WTC11 (cell line): ENCODE measurements around the gene ATP2B2. TPM values are rescaled to one million over a fixed set of nuclear protein-coding genes. Genes with fewer than 3 reads are reported as not detected.

Source experiments
- ATAC-seq: fragments of 200-7000 bp; cut with Tn5 transposase; 2 replicates; pipeline ENCODE4 v1.10.0; 2021; ENCODE audit warnings: mild to moderate bottlenecking, moderate library complexity
- CTCF ChIA-PET: fragments of 300-600 bp; sonication (Branson Sonifier 250); formaldehyde crosslinking; loops from one replicate; lab custom pipeline; 2021; ENCODE audit warnings: antibody characterized with exemption; lab: Charles Lee
- POLR2A ChIA-PET: fragments of 350-600 bp; sonication (Branson Sonifier 250); formaldehyde crosslinking; loops from one replicate; lab custom pipeline; 2021; ENCODE audit warnings: antibody characterized with exemption; lab: Charles Lee
- DNase-seq: peaks from one replicate; pipeline ENCODE4 v3.0.0; 2021; ENCODE audit warnings: low spot score
- H3K27ac Mint-ChIP-seq: 2 replicates; pipeline ENCODE4 v1.8.0; 2021; ENCODE audit warnings: mixed read lengths
- H3K27me3 Mint-ChIP-seq: 2 replicates; pipeline ENCODE4 v1.8.0; 2021; ENCODE audit warnings: low read depth, mild to moderate bottlenecking, moderate library complexity, mixed read lengths
- H3K36me3 Mint-ChIP-seq: 2 replicates; pipeline ENCODE4 v1.8.0; 2021; ENCODE audit warnings: mixed read lengths
- H3K4me1 Mint-ChIP-seq: 2 replicates; pipeline ENCODE4 v1.8.0; 2022; ENCODE audit warnings: mixed read lengths
- H3K4me3 Mint-ChIP-seq: 2 replicates; pipeline ENCODE4 v1.8.0; 2021; ENCODE audit warnings: mild to moderate bottlenecking, moderate library complexity, mixed read lengths
- H3K9me3 Mint-ChIP-seq: 2 replicates; pipeline ENCODE4 v1.8.0; 2021; ENCODE audit warnings: mixed read lengths
- ATF1 ChIP-seq: sonication (generic); formaldehyde crosslinking; IDR thresholded peaks from 2 replicates; pipeline ENCODE4 v1.8.1; 2023; ENCODE audit warnings: mild to moderate bottlenecking, moderate library complexity, missing genetic modification reagents
- CBFB ChIP-seq: sonication (generic); formaldehyde crosslinking; IDR thresholded peaks from 2 replicates; pipeline ENCODE4 v1.8.1; 2022; ENCODE audit warnings: mild to moderate bottlenecking, low read depth, missing genetic modification reagents
- CREM ChIP-seq: sonication (generic); formaldehyde crosslinking; IDR thresholded peaks from 2 replicates; pipeline ENCODE4 v1.8.1; 2022; ENCODE audit warnings: mild to moderate bottlenecking, missing genetic modification reagents, moderate library complexity
- EMX1 ChIP-seq: fragments of 250-450 bp; sonication (Bioruptor Pico); IDR thresholded peaks from 2 replicates; pipeline ENCODE4 v1.8.0; 2021; ENCODE audit warnings: mild to moderate bottlenecking
- ESRRA ChIP-seq: sonication (generic); formaldehyde crosslinking; IDR thresholded peaks from 2 replicates; pipeline ENCODE4 v1.8.1; 2022; ENCODE audit warnings: mild to moderate bottlenecking, missing genetic modification reagents, borderline replicate concordance
- FOXP1 ChIP-seq: sonication (generic); formaldehyde crosslinking; IDR thresholded peaks from 2 replicates; pipeline ENCODE4 v1.8.0; 2022; ENCODE audit warnings: missing genetic modification reagents, mild to moderate bottlenecking, moderate library complexity, borderline replicate concordance
- GRHL2 ChIP-seq: fragments of 250-450 bp; sonication (Bioruptor Pico); IDR thresholded peaks from 2 replicates; pipeline ENCODE4 v1.8.0; 2022; ENCODE audit warnings: mild to moderate bottlenecking, moderate library complexity; ENCODE audit not compliant: insufficient replicate concordance, severe bottlenecking
- MXD4 ChIP-seq: fragments of 250-450 bp; sonication (Bioruptor Pico); IDR thresholded peaks from 2 replicates; pipeline ENCODE4 v1.8.0; 2021; ENCODE audit warnings: mild to moderate bottlenecking, moderate library complexity, borderline replicate concordance
- MYBL2 ChIP-seq: sonication (generic); formaldehyde crosslinking; IDR thresholded peaks from 2 replicates; pipeline ENCODE4 v1.8.1; 2023; ENCODE audit warnings: mild to moderate bottlenecking, moderate library complexity, missing genetic modification reagents
- NFATC4 ChIP-seq: fragments of 250-450 bp; sonication (Bioruptor Pico); IDR thresholded peaks from 2 replicates; pipeline ENCODE4 v1.9.0; 2021; ENCODE audit warnings: mild to moderate bottlenecking
- NR1H2 ChIP-seq: sonication (generic); formaldehyde crosslinking; IDR thresholded peaks from 2 replicates; pipeline ENCODE4 v1.9.0; 2021; ENCODE audit warnings: mild to moderate bottlenecking, moderate library complexity, missing genetic modification reagents
- RORB ChIP-seq: fragments of 250-450 bp; sonication (Bioruptor Pico); IDR thresholded peaks from 2 replicates; pipeline ENCODE4 v1.9.0; 2021; ENCODE audit warnings: mild to moderate bottlenecking
- SOX15 ChIP-seq: fragments of 250-450 bp; sonication (Bioruptor Pico); IDR thresholded peaks from 2 replicates; pipeline ENCODE4 v1.9.0; 2021; ENCODE audit warnings: mild to moderate bottlenecking
- SP1 ChIP-seq: sonication (generic); formaldehyde crosslinking; conservative IDR thresholded peaks from 2 replicates; pipeline ENCODE4 v1.8.1; 2022; ENCODE audit warnings: missing genetic modification reagents
- TCF7 ChIP-seq: sonication (generic); formaldehyde crosslinking; IDR thresholded peaks from 2 replicates; pipeline ENCODE4 v1.8.0; 2022; ENCODE audit warnings: mild to moderate bottlenecking, low read depth, missing genetic modification reagents, moderate library complexity
- TEAD4 ChIP-seq: sonication (generic); formaldehyde crosslinking; IDR thresholded peaks from 2 replicates; pipeline ENCODE4 v1.8.0; 2022; ENCODE audit warnings: mild to moderate bottlenecking, missing genetic modification reagents
- USF2 ChIP-seq: sonication (generic); formaldehyde crosslinking; IDR thresholded peaks from 2 replicates; pipeline ENCODE4 v1.8.1; 2023; ENCODE audit warnings: mild to moderate bottlenecking, missing genetic modification reagents, moderate library complexity
- ZNF121 ChIP-seq: sonication (generic); formaldehyde crosslinking; IDR thresholded peaks from 2 replicates; pipeline ENCODE4 v1.8.0; 2023; ENCODE audit warnings: missing genetic modification reagents
- ZNF138 ChIP-seq: sonication (generic); formaldehyde crosslinking; conservative IDR thresholded peaks from 2 replicates; pipeline ENCODE4 v1.8.1; 2022; ENCODE audit warnings: mild to moderate bottlenecking, moderate library complexity, missing genetic modification reagents
- ZNF219 ChIP-seq: sonication (generic); formaldehyde crosslinking; IDR thresholded peaks from 2 replicates; pipeline ENCODE4 v1.8.0; 2023; ENCODE audit warnings: missing genetic modification reagents, mild to moderate bottlenecking, borderline replicate concordance
- ZNF232 ChIP-seq: sonication (generic); formaldehyde crosslinking; IDR thresholded peaks from 2 replicates; pipeline ENCODE4 v1.8.0; 2022; ENCODE audit warnings: mild to moderate bottlenecking, missing genetic modification reagents
- ZNF532 ChIP-seq: fragments of 250-450 bp; sonication (Bioruptor Pico); IDR thresholded peaks from 2 replicates; pipeline ENCODE4 v1.9.0; 2021; ENCODE audit warnings: mild to moderate bottlenecking, borderline replicate concordance
- total RNA-seq: library from RNA; stranded (reverse); gene quantifications from 3 replicates; pipeline ENCODE4 v1.2.3, GENCODE V29; 2021
- TF ChIP-seq, protein P1 (sequence below): sonication (generic); formaldehyde crosslinking; IDR thresholded peaks from 2 replicates; pipeline ENCODE4 v1.8.0; 2023; ENCODE audit warnings: missing genetic modification reagents

The ATP2B2 gene
- total RNA-seq, 1 experiment from 2014 or later, result 0.48 TPM

DNA sequence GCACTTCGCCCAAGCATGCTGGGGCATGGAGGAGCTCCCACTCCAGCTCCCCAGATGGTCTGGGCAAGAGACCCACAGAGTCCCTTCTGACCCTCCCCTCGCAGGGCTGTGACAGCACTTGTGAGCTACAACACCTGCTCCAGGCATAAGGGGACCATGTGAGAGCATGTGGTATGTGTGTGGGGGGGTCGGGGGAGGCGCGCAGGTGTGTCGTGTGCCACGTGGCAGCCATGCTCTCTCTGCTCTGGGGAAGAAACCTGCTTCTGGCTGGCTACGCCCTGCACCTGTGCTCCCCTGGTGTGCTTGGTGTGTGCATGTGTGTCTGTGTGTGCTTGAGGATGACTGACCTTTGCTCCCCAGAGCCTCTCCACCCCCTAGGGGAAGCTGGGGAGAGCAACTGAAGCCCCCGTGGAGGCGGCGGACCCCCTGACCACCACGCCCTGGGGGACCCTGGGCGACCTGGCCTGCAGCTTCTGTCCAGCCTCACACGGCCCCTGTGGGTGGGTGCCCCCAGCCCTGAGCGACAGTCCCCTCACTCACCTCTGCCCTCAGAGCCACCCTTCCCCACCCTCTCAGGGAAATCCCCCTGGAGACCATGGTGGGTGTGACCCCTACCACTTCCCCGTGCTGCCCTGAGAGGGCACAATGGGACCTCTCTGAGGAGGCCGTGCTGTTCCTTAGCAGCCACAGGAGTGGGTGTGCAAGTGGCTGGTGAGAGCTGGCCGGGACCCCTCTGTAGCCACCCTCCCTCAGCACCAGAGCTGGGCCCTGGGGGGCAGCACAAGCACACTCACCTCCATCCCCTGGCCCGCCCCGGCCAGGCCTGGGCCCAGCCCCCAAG lies 167.8 kb downstream of the ATP2B2 start (continued):
- no peak for TF ChIP-seq NR1H2 (CRISPR knock-in tag)
- no peak for TF ChIP-seq MXD4
- no peak for TF ChIP-seq ZNF532 (CRISPR knock-in tag)
- TF ChIP-seq TEAD4, result no peak
- no peak for TF ChIP-seq CBFB (CRISPR knock-in tag)
- TF ChIP-seq GRHL2 (CRISPR knock-in tag), result no peak
- TF ChIP-seq CREM (CRISPR knock-in tag), result no peak
- TF ChIP-seq USF2 (CRISPR knock-in tag), result no peak

GRCh38 chr3:10336761-10337160 lies 168.6 kb downstream of the ATP2B2 start:
- no peaks in the 10 kb centered on the region for H3K9me3 Mint-ChIP-seq
- H3K36me3 Mint-ChIP-seq, result no peaks in the 10 kb centered on the region
- TF ChIP-seq TEAD4, result no peak
- no peak for TF ChIP-seq MYBL2 (CRISPR knock-in tag)
- TF ChIP-seq RORB, result no peak
- no peak for TF ChIP-seq ATF1 (CRISPR knock-in tag)
- TF ChIP-seq, all 79 proteins: peak for 0
- ChIA-PET POLR2A (no interaction called here), CTCF (no interaction called here)
- Mint-ChIP-seq H3K27ac (no peak overlapping the region), H3K4me1 (0 out of 2 replicates have a peak, but pooled peaks cover 5% of the 10 kb centered on the region), H3K4me3 (no peak overlapping the region), H3K27me3 (no peaks in the 10 kb centered on the region; the same call in 1 of the 2 replicates)
- DNase-seq (no peak), ATAC-seq (no peak)

GRCh38 chr3:10335871-10336622 lies 169.3 kb downstream of the ATP2B2 start:
- POLR2A ChIA-PET, result no interaction called here
- H3K9me3 Mint-ChIP-seq, result no peaks in the 10 kb centered on the region
- DNase-seq, result no peak
- ATAC-seq, result no peak
- H3K27ac Mint-ChIP-seq, result no peak overlapping the region
- no peaks in the 10 kb centered on the region for H3K36me3 Mint-ChIP-seq
- no peaks in the 10 kb centered on the region; the same call in 1 of the 2 replicates for H3K27me3 Mint-ChIP-seq
- 0 out of 2 replicates have a peak, but pooled peaks cover 5% of the 10 kb centered on the region for H3K4me1 Mint-ChIP-seq
- no peak for TF ChIP-seq EMX1
- TF ChIP-seq SOX15 (CRISPR knock-in tag), result no peak
- TF ChIP-seq ATF1 (CRISPR knock-in tag), result no peak
- no peak for TF ChIP-seq ZNF121 (CRISPR knock-in tag)
- TF ChIP-seq ZNF138 (CRISPR knock-in tag), result no peak
- no peak for TF ChIP-seq ZNF232 (CRISPR knock-in tag)
- no peak for TF ChIP-seq TCF7
- no peak for TF ChIP-seq NR1H2 (CRISPR knock-in tag)
- TF ChIP-seq, protein P1, sequence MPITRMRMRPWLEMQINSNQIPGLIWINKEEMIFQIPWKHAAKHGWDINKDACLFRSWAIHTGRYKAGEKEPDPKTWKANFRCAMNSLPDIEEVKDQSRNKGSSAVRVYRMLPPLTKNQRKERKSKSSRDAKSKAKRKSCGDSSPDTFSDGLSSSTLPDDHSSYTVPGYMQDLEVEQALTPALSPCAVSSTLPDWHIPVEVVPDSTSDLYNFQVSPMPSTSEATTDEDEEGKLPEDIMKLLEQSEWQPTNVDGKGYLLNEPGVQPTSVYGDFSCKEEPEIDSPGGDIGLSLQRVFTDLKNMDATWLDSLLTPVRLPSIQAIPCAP (CRISPR knock-in tag), result no peak
- TF ChIP-seq SP1, result no peak
- TF ChIP-seq ZNF219, result no peak
- no peak for TF ChIP-seq ESRRA
- TF ChIP-seq NFATC4 (CRISPR knock-in tag), result no peak
- TF ChIP-seq FOXP1 (CRISPR knock-in tag), result no peak
- TF ChIP-seq, all 79 proteins: peak for 0
- CTCF ChIA-PET, result no interaction called here
- no peak overlapping the region for H3K4me3 Mint-ChIP-seq
